ENCODE measurements around the gene SIN3B. TPM values are rescaled to one million over a fixed set of nuclear protein-coding genes. Genes with fewer than 3 reads are reported as not detected.

The SIN3B gene
- total and polyA plus RNA-seq, 9 donors: 35.3 to 92.0 (median 56.9) TPM

DNA sequence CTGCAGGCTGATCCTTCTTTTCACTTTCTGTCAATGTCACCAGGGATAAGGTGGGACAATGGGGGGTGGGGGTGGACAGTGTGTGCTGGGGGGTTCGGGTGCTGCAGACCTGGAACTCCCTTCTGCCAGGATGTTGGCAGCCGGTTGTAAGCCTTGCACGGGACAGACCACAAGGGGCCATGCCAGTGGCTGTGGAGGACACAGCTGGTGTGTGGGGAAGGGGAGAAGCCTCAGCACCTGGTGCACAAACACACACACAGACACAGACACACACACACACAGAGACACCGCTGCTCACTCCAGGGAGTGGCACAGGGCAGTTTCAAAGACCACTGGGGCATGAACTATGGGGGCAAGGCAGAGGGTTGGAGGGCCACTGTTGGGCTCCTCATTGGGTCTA lies 63.2 kb downstream of the SIN3B start:
- TF ChIP-seq EP300 (IDR thresholded peaks at IDR 0.05) (no peak), POLR2A (IDR thresholded peaks at IDR 0.05) (no peak)
- TF ChIP-seq, protein P1, sequence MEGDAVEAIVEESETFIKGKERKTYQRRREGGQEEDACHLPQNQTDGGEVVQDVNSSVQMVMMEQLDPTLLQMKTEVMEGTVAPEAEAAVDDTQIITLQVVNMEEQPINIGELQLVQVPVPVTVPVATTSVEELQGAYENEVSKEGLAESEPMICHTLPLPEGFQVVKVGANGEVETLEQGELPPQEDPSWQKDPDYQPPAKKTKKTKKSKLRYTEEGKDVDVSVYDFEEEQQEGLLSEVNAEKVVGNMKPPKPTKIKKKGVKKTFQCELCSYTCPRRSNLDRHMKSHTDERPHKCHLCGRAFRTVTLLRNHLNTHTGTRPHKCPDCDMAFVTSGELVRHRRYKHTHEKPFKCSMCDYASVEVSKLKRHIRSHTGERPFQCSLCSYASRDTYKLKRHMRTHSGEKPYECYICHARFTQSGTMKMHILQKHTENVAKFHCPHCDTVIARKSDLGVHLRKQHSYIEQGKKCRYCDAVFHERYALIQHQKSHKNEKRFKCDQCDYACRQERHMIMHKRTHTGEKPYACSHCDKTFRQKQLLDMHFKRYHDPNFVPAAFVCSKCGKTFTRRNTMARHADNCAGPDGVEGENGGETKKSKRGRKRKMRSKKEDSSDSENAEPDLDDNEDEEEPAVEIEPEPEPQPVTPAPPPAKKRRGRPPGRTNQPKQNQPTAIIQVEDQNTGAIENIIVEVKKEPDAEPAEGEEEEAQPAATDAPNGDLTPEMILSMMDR (IDR thresholded peaks at IDR 0.05): no peak
- WGBS, 3 donors: 71 to 74% (median 73%) methylated on average over 4 of the region's 4 CpGs
- Histone ChIP-seq H3K4me1 (ENCODE audit: insufficient read depth) (peaks cover 10% of the 10 kb centered on the region), H3K4me3 (no peak overlapping the region), H3K36me3 (no peaks in the 10 kb centered on the region), H3K27me3 (no peaks in the 10 kb centered on the region), H3K9me3 (no peaks in the 10 kb centered on the region), H3K27ac (no peak overlapping the region)
- DNase-seq: no peak
- intact Hi-C loops (cut with DNase I): no loop called here

DNA sequence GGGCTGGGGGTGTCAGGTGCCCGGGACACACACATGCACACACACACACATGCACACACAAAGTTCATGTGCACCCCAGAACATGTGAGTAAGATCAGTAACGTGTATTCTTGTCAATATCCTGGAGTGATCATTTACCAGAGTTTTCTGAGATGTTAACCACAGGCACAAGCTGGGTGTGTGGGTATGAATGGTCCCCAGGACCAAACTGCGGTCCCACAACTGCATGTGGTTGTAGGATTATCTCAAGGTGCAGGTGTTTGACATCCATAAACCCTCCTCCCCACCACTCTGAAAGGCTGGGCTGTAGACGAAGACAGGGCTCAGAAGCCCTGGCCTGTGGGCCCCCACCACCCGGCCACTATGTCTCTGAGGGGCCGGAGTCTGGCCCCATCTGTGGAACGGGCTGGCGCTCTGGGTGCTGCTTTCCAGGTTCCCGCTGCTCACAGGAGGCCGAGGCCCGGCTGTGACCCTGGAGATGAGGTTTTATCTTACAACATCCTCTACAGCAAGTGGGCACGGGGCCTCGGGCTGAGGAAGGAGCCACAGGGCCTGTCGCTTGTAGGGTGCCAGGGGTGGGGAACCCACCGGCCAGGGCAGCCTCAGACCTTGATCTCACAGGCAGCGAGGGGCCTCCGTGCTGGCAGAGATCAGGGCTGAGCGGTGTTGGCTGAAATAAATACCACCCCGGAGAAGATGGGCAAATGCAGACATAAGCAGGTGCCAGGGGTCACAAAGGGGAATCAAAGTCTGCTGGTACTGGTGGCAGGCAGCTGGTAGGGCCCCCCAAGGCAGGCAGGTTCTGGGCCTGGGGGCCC lies 63.9 kb downstream of the SIN3B start:
- WGBS, 3 donors: 78 to 90% (median 80%) methylated on average over 19 of the region's 19 CpGs
- no peak for DNase-seq
- no peaks in the 10 kb centered on the region for H3K27me3 ChIP-seq
- no peaks in the 10 kb centered on the region for H3K36me3 ChIP-seq
- intact Hi-C loops (cut with DNase I): no loop called here
- TF ChIP-seq EP300 (IDR thresholded peaks at IDR 0.05) (no peak), POLR2A (IDR thresholded peaks at IDR 0.05) (no peak)
- TF ChIP-seq, protein P1 (IDR thresholded peaks at IDR 0.05): no peak
- peaks cover 10% of the 10 kb centered on the region for H3K4me1 ChIP-seq (ENCODE audit: insufficient read depth)
- H3K27ac ChIP-seq: no peak overlapping the region
- no peaks in the 10 kb centered on the region for H3K9me3 ChIP-seq
- no peak overlapping the region for H3K4me3 ChIP-seq

DNA sequence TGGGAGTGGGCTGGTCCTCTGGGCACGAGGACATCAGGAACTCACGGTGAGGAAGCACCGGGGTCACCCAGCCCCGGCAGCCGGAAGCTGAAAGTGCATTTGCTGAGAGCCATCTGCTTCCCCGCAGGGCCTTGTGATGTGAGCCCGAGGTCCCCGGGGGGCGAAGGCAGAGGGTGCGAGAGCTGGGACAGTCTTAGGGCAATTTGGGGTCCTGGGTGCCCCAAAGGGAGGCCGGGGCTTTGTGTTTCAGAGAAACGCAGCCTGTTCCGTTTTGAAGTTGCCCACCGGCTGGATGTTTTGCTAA lies 64.4 kb downstream of the SIN3B start:
- Histone ChIP-seq H3K9me3 (no peaks in the 10 kb centered on the region), H3K36me3 (no peaks in the 10 kb centered on the region), H3K4me3 (no peak overlapping the region), H3K4me1 (ENCODE audit: insufficient read depth) (peaks cover 10% of the 10 kb centered on the region), H3K27ac (no peak overlapping the region), H3K27me3 (no peaks in the 10 kb centered on the region)
- no peak for TF ChIP-seq POLR2A (IDR thresholded peaks at IDR 0.05)
- TF ChIP-seq, protein P1 (IDR thresholded peaks at IDR 0.05): no peak
- TF ChIP-seq EP300 (IDR thresholded peaks at IDR 0.05): no peak
- WGBS, 3 donors: 35 to 45% (median 39%) methylated on average over 14 of the region's 14 CpGs
- no peak for DNase-seq
- intact Hi-C loops (cut with DNase I): no loop called here

DNA sequence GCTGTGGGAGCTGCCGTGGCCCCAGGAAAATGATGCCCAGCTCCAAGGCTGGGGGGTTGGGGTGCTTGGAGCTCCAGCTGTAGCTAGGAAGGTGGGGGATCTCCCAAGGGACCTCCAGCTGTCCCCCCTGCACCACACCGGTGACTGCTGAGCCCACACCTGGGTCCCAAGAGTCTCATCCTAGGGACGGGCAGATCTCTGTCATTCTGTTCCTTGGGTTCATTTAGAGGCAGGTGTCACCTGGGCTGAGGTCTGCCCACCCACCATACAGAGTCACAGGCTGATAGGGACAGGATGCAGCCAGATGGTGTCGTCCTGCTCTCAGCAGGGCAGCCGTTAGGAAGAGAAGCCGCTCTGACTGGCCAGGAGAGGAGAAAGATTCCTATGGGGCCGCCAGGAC lies 64.9 kb downstream of the SIN3B start:
- H3K27me3 ChIP-seq: no peaks in the 10 kb centered on the region
- TF ChIP-seq, protein P1 (IDR thresholded peaks at IDR 0.05): no peak
- TF ChIP-seq EP300 (IDR thresholded peaks at IDR 0.05) (no peak), POLR2A (IDR thresholded peaks at IDR 0.05) (no peak)
- 74 to 80% (median 78%) methylated on average over 7 of the region's 7 CpGs for WGBS, 3 donors
- no peak for DNase-seq
- H3K4me3 ChIP-seq: no peak overlapping the region
- no peaks in the 10 kb centered on the region for H3K36me3 ChIP-seq
- intact Hi-C loops (cut with DNase I): no loop called here
- peaks cover 5% of the 10 kb centered on the region for H3K4me1 ChIP-seq (ENCODE audit: insufficient read depth)
- no peak overlapping the region for H3K27ac ChIP-seq
- H3K9me3 ChIP-seq: no peaks in the 10 kb centered on the region

Data from ovary (tissue), 9 donors.